HUES64 (cell line): ENCODE data around the gene VIPAS39.

ENCODE experiments used
- H3K27ac ChIP-seq: 2 replicates; pipeline ENCODE4 v1.7.0; 2013; ENCODE audit warnings: low read depth, low read length, inconsistent platforms
- H3K27me3 ChIP-seq: 2 replicates; pipeline ENCODE4 v1.6.1; 2013; ENCODE audit warnings: mild to moderate bottlenecking, low read length; ENCODE audit not compliant: insufficient read depth
- H3K36me3 ChIP-seq: 2 replicates; pipeline ENCODE4 v1.6.1; 2013; ENCODE audit warnings: mild to moderate bottlenecking, low read length; ENCODE audit not compliant: insufficient read depth
- H3K4me1 ChIP-seq: 2 replicates; pipeline ENCODE4 v1.6.1; 2013; ENCODE audit warnings: mild to moderate bottlenecking, low read length, moderate library complexity; ENCODE audit not compliant: insufficient read depth
- H3K4me3 ChIP-seq: 2 replicates; pipeline ENCODE4 v1.5.1; 2013; ENCODE audit warnings: mild to moderate bottlenecking, low read length, moderate library complexity
- H3K9ac ChIP-seq: 2 replicates; pipeline ENCODE4 v1.6.1; 2013; ENCODE audit warnings: mild to moderate bottlenecking, low read depth, low read length
- H3K9me3 ChIP-seq: 2 replicates; pipeline ENCODE4 v1.6.1; 2013; ENCODE audit warnings: low read depth, low read length; ENCODE audit not compliant: insufficient read depth
- WGBS: fragments of 150-250, 120-280 bp; methylation state at CpG from one replicate; pipeline ENCODE4 v1.1.7; 2013; ENCODE audit warnings: missing lambda C conversion rate; 5-methylcytosine and 5-hydroxymethylcytosine counted together

Gene VIPAS39

GRCh38 chr14:77400216-77400615, 57.2 kb downstream of the VIPAS39 start:
- Histone ChIP-seq H3K9me3 (0 out of 2 replicates have a peak, but pooled peaks cover 5% of the 10 kb centered on the region), H3K4me3 (no peak overlapping the region), H3K36me3 (no peaks in the 10 kb centered on the region), H3K27ac (no peak overlapping the region), H3K9ac (no peak overlapping the region), H3K4me1 (no peaks in the 10 kb centered on the region), H3K27me3 (no peaks in the 10 kb centered on the region)
- 77% methylated on average over 6 of the region's 6 CpGs for WGBS

GRCh38 chr14:77390188-77390587, 67.2 kb downstream of the VIPAS39 start:
- no peak overlapping the region for H3K27ac ChIP-seq
- H3K4me3 ChIP-seq: no peak overlapping the region
- 95% methylated on average over 4 of the region's 4 CpGs for WGBS
- no peaks in the 10 kb centered on the region for H3K36me3 ChIP-seq
- H3K9me3 ChIP-seq: no peaks in the 10 kb centered on the region
- no peak overlapping the region for H3K9ac ChIP-seq
- no peaks in the 10 kb centered on the region for H3K27me3 ChIP-seq
- H3K4me1 ChIP-seq: no peaks in the 10 kb centered on the region

GRCh38 chr14:77378701-77379100, 78.7 kb downstream of the VIPAS39 start:
- Histone ChIP-seq H3K4me1 (peaks cover 7% of the 10 kb centered on the region; the same call in 1 of the 2 replicates), H3K27ac (no peak overlapping the region), H3K4me3 (no peak overlapping the region), H3K9me3 (no peaks in the 10 kb centered on the region), H3K27me3 (peaks cover 10% of the 10 kb centered on the region; the same call in 1 of the 2 replicates), H3K9ac (no peak overlapping the region), H3K36me3 (no peaks in the 10 kb centered on the region)
- 93% methylated on average over 6 of the region's 6 CpGs for whole genome bisulfite sequencing

- Histone ChIP-seq H3K27ac (no peak overlapping the region), H3K9ac (peak overlapping the region; percentile 83; the same call in 1 of the 2 replicates)
- 20% methylated on average over 10 of the region's 10 CpGs for WGBS
These were observed 79.9 kb downstream of the VIPAS39 start for GRCh38 chr14:77377502-77377844.

GRCh38 chr14:77376771-77377501, 80.5 kb downstream of the VIPAS39 start, which contains the start of the genes SAMD15 and TMED8:
Gene SAMD15 (plus strand): TSS chr14:77377379. CDS start chr14:77377419, 40 bp downstream.
Gene TMED8 (minus strand): TSS chr14:77377094. CDS start chr14:77377053, 41 bp downstream.
- peak within 1 kb of the TSS; percentile 81 for H3K27ac ChIP-seq
- under 1% methylated on average over 69 of the region's 69 CpGs for WGBS

More at GRCh38 chr14:77377502-77377844, 79.9 kb downstream of the VIPAS39 start:
- Histone ChIP-seq H3K9me3 (no peaks in the 10 kb centered on the region), H3K4me3 (peak overlapping the region; percentile 83), H3K27me3 (peaks cover 10% of the 10 kb centered on the region; the same call in 1 of the 2 replicates), H3K4me1 (peaks cover 9% of the 10 kb centered on the region; the same call in 1 of the 2 replicates), H3K36me3 (no peaks in the 10 kb centered on the region)

More at GRCh38 chr14:77376771-77377501, 80.5 kb downstream of the VIPAS39 start, which contains the start of the genes SAMD15 and TMED8:
- Histone ChIP-seq H3K27me3 (peaks cover 10% of the 10 kb centered on the region; the same call in 1 of the 2 replicates), H3K36me3 (no peaks in the 10 kb centered on the region), H3K4me3 (peak within 1 kb of the TSS; percentile 83), H3K9ac (peak within 1 kb of the TSS; percentile 83), H3K4me1 (peaks cover 14% of the 10 kb centered on the region; the same call in 1 of the 2 replicates), H3K9me3 (no peaks in the 10 kb centered on the region)
